GM12878 (cell line): Measurements from ENCODE around the gene ZNF732.

Experiments used
- CREM ChIP-seq: IDR thresholded peaks from 2 replicates; pipeline ENCODE4 v1.6.1; 2014; ENCODE audit warnings: antibody characterized with exemption, low read depth
- LARP7 ChIP-seq: fragments of 450-650 bp; IDR thresholded peaks from 2 replicates; pipeline ENCODE4 v1.6.1; 2017; ENCODE audit warnings: mild to moderate bottlenecking
- POLR2AphosphoS5 ChIP-seq: IDR thresholded peaks from 2 replicates; pipeline ENCODE4 v1.6.1; 2011; ENCODE audit warnings: mild to moderate bottlenecking, low read length, inconsistent platforms
- TF ChIP-seq, protein P1 (sequence below), 3 experiments: IDR thresholded peaks in 2 of 3; conservative IDR thresholded peaks in 1 of 3; 2 replicates each; pipeline ENCODE4 v1.5.1; 2011; ENCODE audit warnings: low read depth in 3 of 3, low read length in 3 of 3, mild to moderate bottlenecking in 3 of 3, control low read depth in 2 of 3, moderate library complexity in 2 of 3, inconsistent platforms in 1 of 3, mixed read lengths in 1 of 3; ENCODE audit not compliant: control insufficient read depth in 2 of 3, insufficient read depth in 1 of 3; ENCODE audit errors: extremely low read depth in 1 of 3

DNA sequence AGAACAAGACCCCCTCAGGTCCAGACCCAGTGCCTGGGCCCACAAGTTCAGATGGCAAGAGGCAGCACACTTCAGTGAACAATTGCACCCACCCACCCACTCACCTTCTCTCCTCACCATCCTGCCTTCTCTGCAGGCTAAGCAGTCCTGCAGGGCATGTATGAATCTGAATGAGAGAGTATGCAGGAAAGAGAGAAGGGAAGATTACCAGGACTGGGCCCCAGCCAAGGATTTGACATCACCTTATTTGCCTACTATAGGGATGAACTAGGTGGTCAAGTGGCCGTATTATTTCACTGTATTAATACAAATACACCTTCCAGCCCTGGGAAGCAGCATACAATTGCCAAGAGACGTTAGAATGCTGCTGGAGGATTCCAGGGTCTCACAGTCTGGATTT is 30.2 kb upstream of the ZNF732 start:
- TF ChIP-seq, protein P1, sequence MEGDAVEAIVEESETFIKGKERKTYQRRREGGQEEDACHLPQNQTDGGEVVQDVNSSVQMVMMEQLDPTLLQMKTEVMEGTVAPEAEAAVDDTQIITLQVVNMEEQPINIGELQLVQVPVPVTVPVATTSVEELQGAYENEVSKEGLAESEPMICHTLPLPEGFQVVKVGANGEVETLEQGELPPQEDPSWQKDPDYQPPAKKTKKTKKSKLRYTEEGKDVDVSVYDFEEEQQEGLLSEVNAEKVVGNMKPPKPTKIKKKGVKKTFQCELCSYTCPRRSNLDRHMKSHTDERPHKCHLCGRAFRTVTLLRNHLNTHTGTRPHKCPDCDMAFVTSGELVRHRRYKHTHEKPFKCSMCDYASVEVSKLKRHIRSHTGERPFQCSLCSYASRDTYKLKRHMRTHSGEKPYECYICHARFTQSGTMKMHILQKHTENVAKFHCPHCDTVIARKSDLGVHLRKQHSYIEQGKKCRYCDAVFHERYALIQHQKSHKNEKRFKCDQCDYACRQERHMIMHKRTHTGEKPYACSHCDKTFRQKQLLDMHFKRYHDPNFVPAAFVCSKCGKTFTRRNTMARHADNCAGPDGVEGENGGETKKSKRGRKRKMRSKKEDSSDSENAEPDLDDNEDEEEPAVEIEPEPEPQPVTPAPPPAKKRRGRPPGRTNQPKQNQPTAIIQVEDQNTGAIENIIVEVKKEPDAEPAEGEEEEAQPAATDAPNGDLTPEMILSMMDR (IDR thresholded peaks at IDR 0.05 in 2 of 3, conservative IDR thresholded peaks at IDR 0.05 in 1 of 3; ENCODE audit: control insufficient read depth in 2 of 3, extremely low read depth in 1 of 3, insufficient read depth in 1 of 3, low read depth in 3 of 3, low read length in 3 of 3): no peak
- TF ChIP-seq LARP7 (no peak), CREM (no peak), POLR2AphosphoS5 (no peak)
